BE2C (cell line): ENCODE results near the gene SAE1.

ENCODE experiments used
- DNase-seq: peaks from one replicate; pipeline ENCODE4 v3.0.0-alpha.2; 2020
- H3K27me3 ChIP-seq: fragments of 250-450 bp; sonication (Bioruptor Pico); 2 replicates; pipeline ENCODE4 v1.5.1; 2020; ENCODE audit warnings: mild to moderate bottlenecking
- H3K36me3 ChIP-seq: fragments of 250-450 bp; sonication (Bioruptor Pico); 2 replicates; pipeline ENCODE4 v1.5.1; 2020; ENCODE audit warnings: mild to moderate bottlenecking
- H3K4me1 ChIP-seq: fragments of 250-450 bp; sonication (Bioruptor Pico); 2 replicates; pipeline ENCODE4 v1.5.1; 2020
- H3K4me3 ChIP-seq: 2 replicates; pipeline ENCODE4 v1.5.1; 2011; ENCODE audit warnings: low read depth, low read length
- H3K9me3 ChIP-seq: fragments of 250-450 bp; sonication (Bioruptor Pico); 2 replicates; pipeline ENCODE4 v1.5.1; 2020
- CTCF ChIP-seq: IDR thresholded peaks from 2 replicates; pipeline ENCODE4 v1.5.1; 2012; ENCODE audit warnings: mild to moderate bottlenecking, low read depth, low read length

The SAE1 gene

GRCh38 chr19:47176627-47177090 is 46.0 kb downstream of the SAE1 start:
- no peaks in the 10 kb centered on the region for H3K4me1 ChIP-seq
- no peak for TF ChIP-seq CTCF
- no peaks in the 10 kb centered on the region for H3K9me3 ChIP-seq
- no peaks in the 10 kb centered on the region for H3K27me3 ChIP-seq
- H3K4me3 ChIP-seq, result no peak overlapping the region
- no peak for DNase-seq
- peaks cover 65% of the 10 kb centered on the region for H3K36me3 ChIP-seq

GRCh38 chr19:47179653-47180310 is 49.1 kb downstream of the SAE1 start:
- Histone ChIP-seq H3K4me1 (no peaks in the 10 kb centered on the region), H3K9me3 (no peaks in the 10 kb centered on the region), H3K36me3 (peaks cover 71% of the 10 kb centered on the region), H3K4me3 (no peak overlapping the region), H3K27me3 (no peaks in the 10 kb centered on the region)
- TF ChIP-seq CTCF, result no peak
- no peak for DNase-seq

- no peak for DNase-seq
- Histone ChIP-seq H3K4me3 (no peak overlapping the region), H3K36me3 (peaks cover 66% of the 10 kb centered on the region), H3K4me1 (peaks cover 7% of the 10 kb centered on the region), H3K9me3 (no peaks in the 10 kb centered on the region), H3K27me3 (no peaks in the 10 kb centered on the region)
- TF ChIP-seq CTCF, result no peak
These were observed 53.0 kb downstream of the SAE1 start for GRCh38 chr19:47183601-47184000.

GRCh38 chr19:47186446-47187334 is 56.1 kb downstream of the SAE1 start:
- peaks cover 67% of the 10 kb centered on the region for H3K36me3 ChIP-seq
- peaks cover 21% of the 10 kb centered on the region for H3K4me1 ChIP-seq
- no peak for TF ChIP-seq CTCF
- no peak overlapping the region for H3K4me3 ChIP-seq
- H3K27me3 ChIP-seq, result no peaks in the 10 kb centered on the region
- no peaks in the 10 kb centered on the region for H3K9me3 ChIP-seq
- no peak for DNase-seq

- no peak overlapping the region for H3K4me3 ChIP-seq
- no peaks in the 10 kb centered on the region for H3K9me3 ChIP-seq
- no peak for TF ChIP-seq CTCF
- peaks cover 63% of the 10 kb centered on the region for H3K36me3 ChIP-seq
- peaks cover 21% of the 10 kb centered on the region for H3K4me1 ChIP-seq
- no peak for DNase-seq
- H3K27me3 ChIP-seq, result no peaks in the 10 kb centered on the region
These were observed 56.7 kb downstream of the SAE1 start for GRCh38 chr19:47187335-47187655.

DNA sequence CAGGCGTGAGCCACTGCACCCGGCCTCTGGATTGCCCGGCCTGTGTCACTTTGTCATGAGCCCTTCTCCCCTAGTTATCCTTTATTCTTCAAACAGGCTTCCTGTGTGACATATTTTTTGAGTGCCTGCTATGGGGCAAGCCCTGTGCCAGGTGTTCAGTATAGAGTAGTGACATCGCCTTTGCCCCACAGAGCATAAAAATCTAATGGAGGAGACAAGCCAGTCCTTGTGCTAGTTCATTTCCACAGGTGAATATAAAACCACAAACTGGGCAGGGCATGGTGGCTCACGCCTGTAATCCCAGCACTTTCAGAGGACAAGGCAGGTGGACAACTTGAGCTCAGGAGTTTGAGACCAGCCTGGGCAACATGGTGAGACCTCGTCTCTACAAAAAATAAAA is 57.2 kb downstream of the SAE1 start:
- Histone ChIP-seq H3K9me3 (no peaks in the 10 kb centered on the region), H3K4me3 (no peak overlapping the region), H3K4me1 (peaks cover 21% of the 10 kb centered on the region), H3K36me3 (peaks cover 58% of the 10 kb centered on the region), H3K27me3 (no peaks in the 10 kb centered on the region)
- no peak for TF ChIP-seq CTCF
- DNase-seq, result no peak
